H9 (cell line): Measurements from ENCODE around the gene ISL1. TPM values are rescaled to one million over a fixed set of nuclear protein-coding genes. Genes with fewer than 3 reads are reported as not detected.

Experiments used
- DNase-seq: peaks from one replicate; pipeline ENCODE4 v3.0.0-alpha.2; 2017
- H2AFZ ChIP-seq: one replicate; pipeline ENCODE4 v1.6.1; 2013; ENCODE audit warnings: mild to moderate bottlenecking, low read length, control low read depth, moderate library complexity
- H2AK5ac ChIP-seq: 2 replicates; pipeline ENCODE4 v1.6.1; 2013; ENCODE audit warnings: low read length, control low read depth, mixed read lengths; ENCODE audit not compliant: insufficient read length
- H2BK120ac ChIP-seq: one replicate; pipeline ENCODE4 v1.6.1; 2013; ENCODE audit warnings: low read depth, mild to moderate bottlenecking, low read length, control low read depth, inconsistent platforms; ENCODE audit not compliant: poor library complexity, severe bottlenecking
- H2BK12ac ChIP-seq: 2 replicates; pipeline ENCODE4 v1.6.1; 2013; ENCODE audit warnings: low read length, control low read depth, mixed read lengths, low read depth; ENCODE audit not compliant: insufficient read length
- H2BK15ac ChIP-seq: 2 replicates; pipeline ENCODE4 v1.6.1; 2013; ENCODE audit warnings: low read depth, low read length, control low read depth
- H2BK20ac ChIP-seq: one replicate; pipeline ENCODE4 v1.6.1; 2013; ENCODE audit warnings: low read depth, mild to moderate bottlenecking, low read length, control low read depth, inconsistent platforms; ENCODE audit not compliant: poor library complexity, severe bottlenecking
- H2BK5ac ChIP-seq: 2 replicates; pipeline ENCODE4 v1.6.1; 2013; ENCODE audit warnings: low read length, control low read depth, mixed read lengths; ENCODE audit not compliant: insufficient read length
- H3K14ac ChIP-seq: 2 replicates; pipeline ENCODE4 v1.6.1; 2013; ENCODE audit warnings: low read length, control low read depth; ENCODE audit not compliant: insufficient read depth
- H3K18ac ChIP-seq: 2 replicates; pipeline ENCODE4 v1.6.1; 2013; ENCODE audit warnings: low read depth, mild to moderate bottlenecking, mixed read lengths, low read length, control low read depth; ENCODE audit not compliant: insufficient read length
- H3K23ac ChIP-seq: 2 replicates; pipeline ENCODE4 v1.6.1; 2013; ENCODE audit warnings: low read length, control low read depth, mixed read lengths, low read depth; ENCODE audit not compliant: insufficient read length
- H3K23me2 ChIP-seq: 2 replicates; pipeline ENCODE4 v1.6.1; 2013; ENCODE audit warnings: low read depth, mild to moderate bottlenecking, mixed read lengths, low read length, control low read depth; ENCODE audit not compliant: insufficient read length, poor library complexity, severe bottlenecking
- H3K27ac ChIP-seq: 2 replicates; pipeline ENCODE4 v1.5.1; 2013; ENCODE audit warnings: low read length, control low read depth, mixed read lengths, low read depth; ENCODE audit not compliant: insufficient read length
- H3K27me3 ChIP-seq: 2 replicates; pipeline ENCODE4 v1.6.1; 2013; ENCODE audit warnings: low read length, control low read depth, inconsistent platforms; ENCODE audit not compliant: insufficient read depth
- H3K4ac ChIP-seq: 2 replicates; pipeline ENCODE4 v1.6.1; 2013; ENCODE audit warnings: low read depth, mild to moderate bottlenecking, control low read depth, inconsistent platforms, low read length, moderate library complexity
- H3K4me1 ChIP-seq: 2 replicates; pipeline ENCODE4 v1.6.1; 2013; ENCODE audit warnings: low read length, control low read depth, inconsistent platforms; ENCODE audit not compliant: insufficient read depth
- H3K4me2 ChIP-seq: 2 replicates; pipeline ENCODE4 v1.6.1; 2013; ENCODE audit warnings: low read length, control low read depth, mixed read lengths; ENCODE audit not compliant: insufficient read length, insufficient read depth
- H3K56ac ChIP-seq: 2 replicates; pipeline ENCODE4 v1.6.1; 2013; ENCODE audit warnings: low read depth, mild to moderate bottlenecking, mixed read lengths, low read length, control low read depth; ENCODE audit not compliant: insufficient read length
- H3K79me1 ChIP-seq: 2 replicates; pipeline ENCODE4 v1.6.1; 2013; ENCODE audit warnings: low read depth, mild to moderate bottlenecking, moderate library complexity, low read length, control low read depth, inconsistent platforms; ENCODE audit not compliant: insufficient read depth, poor library complexity, severe bottlenecking
- H3K79me2 ChIP-seq: 2 replicates; pipeline ENCODE4 v1.6.1; 2013; ENCODE audit warnings: low read length, control low read depth, inconsistent platforms; ENCODE audit not compliant: insufficient read depth
- H3K9ac ChIP-seq: 2 replicates; pipeline ENCODE4 v1.6.1; 2013; ENCODE audit warnings: low read length, control low read depth, mixed read lengths; ENCODE audit not compliant: insufficient read length; ENCODE audit errors: extremely low read depth
- H3K9me3 ChIP-seq: one replicate; pipeline ENCODE4 v1.6.1; 2013; ENCODE audit warnings: low read depth, low read length, inconsistent platforms; ENCODE audit not compliant: control insufficient read depth
- H3T11ph ChIP-seq: one replicate; pipeline ENCODE4 v1.6.1; 2013; ENCODE audit warnings: mild to moderate bottlenecking, low read length, control low read depth, inconsistent platforms
- H4K20me1 ChIP-seq: one replicate; pipeline ENCODE4 v1.6.1; 2013; ENCODE audit not compliant: control insufficient read depth, insufficient read length, insufficient read depth
- H4K5ac ChIP-seq: 2 replicates; pipeline ENCODE4 v1.6.1; 2013; ENCODE audit warnings: low read depth, mild to moderate bottlenecking, mixed read lengths, low read length, control low read depth; ENCODE audit not compliant: insufficient read length
- H4K8ac ChIP-seq: replicated peaks from 2 replicates; pipeline ENCODE4 v1.6.1; 2013; ENCODE audit warnings: low read length, control low read depth, mixed read lengths, low read depth; ENCODE audit not compliant: insufficient read length
- H4K91ac ChIP-seq: 2 replicates; pipeline ENCODE4 v1.6.1; 2013; ENCODE audit warnings: low read depth, mild to moderate bottlenecking, moderate library complexity, mixed read lengths, low read length, control low read depth; ENCODE audit not compliant: insufficient read length
- H3K27ac Mint-ChIP-seq, 3 experiments: 2 replicates in 2 of 3; 3 replicates in 1 of 3; pipeline ENCODE4 v1.8.0; 2020 to 2021; ENCODE audit warnings: mixed read lengths in 3 of 3, mild to moderate bottlenecking in 1 of 3, moderate library complexity in 1 of 3
- H3K27me3 Mint-ChIP-seq: 2 replicates; pipeline ENCODE4 v1.8.0; 2021; ENCODE audit warnings: low read depth, mild to moderate bottlenecking, moderate library complexity, mixed read lengths
- H3K36me3 Mint-ChIP-seq, 3 experiments: 2 replicates in 2 of 3; 3 replicates in 1 of 3; pipeline ENCODE4 v1.8.0; 2020 to 2021; ENCODE audit warnings: low read depth in 3 of 3, mixed read lengths in 3 of 3; ENCODE audit not compliant: insufficient read depth in 1 of 3
- H3K4me1 Mint-ChIP-seq, 2 experiments: 2 replicates each; pipeline ENCODE4 v1.8.0; 2020; ENCODE audit warnings: mixed read lengths in 2 of 2
- H3K4me3 Mint-ChIP-seq, 2 experiments: 2 replicates in 1 of 2; 3 replicates in 1 of 2; pipeline ENCODE4 v1.8.0; 2020 to 2021; ENCODE audit warnings: mild to moderate bottlenecking in 2 of 2, mixed read lengths in 2 of 2, moderate library complexity in 1 of 2
- H3K9me3 Mint-ChIP-seq, 2 experiments: 2 replicates in 1 of 2; 3 replicates in 1 of 2; pipeline ENCODE4 v1.8.0; 2020; ENCODE audit warnings: mild to moderate bottlenecking in 2 of 2, mixed read lengths in 2 of 2, moderate library complexity in 1 of 2
- CTCF ChIP-seq: fragments of 200-600 bp; sonication (generic); conservative IDR thresholded peaks from 3 replicates; pipeline ENCODE4 v1.8.0; 2021; ENCODE audit warnings: antibody characterized with exemption, mild to moderate bottlenecking
- WGBS: extraction: QIAGEN DNeasy Blood & Tissue Kit; methylation state at CpG from one replicate; pipeline ENCODE4 v1.1.7; 2013; ENCODE audit warnings: missing lambda C conversion rate, low lambda C conversion rate, mixed read lengths; ENCODE audit not compliant: insufficient read length; ENCODE audit errors: extremely low coverage; 5-methylcytosine and 5-hydroxymethylcytosine counted together
- total RNA-seq: library from RNA; stranded (reverse); gene quantifications from 2 replicates; pipeline ENCODE4 v1.2.1, GENCODE V29; 2021

ISL1 gene
- total RNA-seq, 1 experiment from 2014 or later = not detected

- Histone ChIP-seq H2BK12ac (no peak overlapping the region), H3K56ac (no peak overlapping the region), H2BK15ac (no peak overlapping the region), H3K27me3 (peaks cover 68% of the 10 kb centered on the region), H3K4me1 (no peaks in the 10 kb centered on the region), H4K5ac (no peak overlapping the region), H4K8ac (no peak overlapping the region), H3K27ac (no peak overlapping the region), H2BK5ac (no peak overlapping the region), H2BK20ac (no peak overlapping the region), H2AK5ac (no peak overlapping the region), H2BK120ac (no peak overlapping the region), H3K18ac (no peak overlapping the region), H3K79me2 (no peaks in the 10 kb centered on the region), H3K9ac (no peak overlapping the region), H4K20me1 (no peaks in the 10 kb centered on the region), H3K9me3 (no peaks in the 10 kb centered on the region), H2AFZ (no peak overlapping the region), H3K4ac (no peak overlapping the region), H3T11ph (no peak overlapping the region), H4K91ac (no peak overlapping the region), H3K14ac (no peak overlapping the region), H3K4me2 (no peak overlapping the region), H3K23ac (no peak overlapping the region), H3K79me1 (no peaks in the 10 kb centered on the region), H3K23me2 (peaks cover 7% of the 10 kb centered on the region)
- WGBS = no CpG with 5 or more reads among the region's 7 CpGs
- no peaks in the 10 kb centered on the region; a peak in 1 of 7 replicates for H3K36me3 Mint-ChIP-seq
- DNase-seq = peak; percentile 52
- H3K27ac Mint-ChIP-seq = no peak overlapping the region
- H3K4me3 Mint-ChIP-seq = no peak overlapping the region
- peaks cover 4% of the 10 kb centered on the region in 2 experiments; a peak in 2 of 5 replicates for H3K9me3 Mint-ChIP-seq
- no peak for TF ChIP-seq CTCF
- peaks cover 99% of the 10 kb centered on the region for H3K27me3 Mint-ChIP-seq
- H3K4me1 Mint-ChIP-seq = peaks cover 45 to 70% of the 10 kb centered on the region in 2 experiments
Observed at GRCh38 chr5:51397996-51398395, 14.7 kb downstream of the ISL1 start.
